Measurements from ENCODE around the gene SOX1.

DNA sequence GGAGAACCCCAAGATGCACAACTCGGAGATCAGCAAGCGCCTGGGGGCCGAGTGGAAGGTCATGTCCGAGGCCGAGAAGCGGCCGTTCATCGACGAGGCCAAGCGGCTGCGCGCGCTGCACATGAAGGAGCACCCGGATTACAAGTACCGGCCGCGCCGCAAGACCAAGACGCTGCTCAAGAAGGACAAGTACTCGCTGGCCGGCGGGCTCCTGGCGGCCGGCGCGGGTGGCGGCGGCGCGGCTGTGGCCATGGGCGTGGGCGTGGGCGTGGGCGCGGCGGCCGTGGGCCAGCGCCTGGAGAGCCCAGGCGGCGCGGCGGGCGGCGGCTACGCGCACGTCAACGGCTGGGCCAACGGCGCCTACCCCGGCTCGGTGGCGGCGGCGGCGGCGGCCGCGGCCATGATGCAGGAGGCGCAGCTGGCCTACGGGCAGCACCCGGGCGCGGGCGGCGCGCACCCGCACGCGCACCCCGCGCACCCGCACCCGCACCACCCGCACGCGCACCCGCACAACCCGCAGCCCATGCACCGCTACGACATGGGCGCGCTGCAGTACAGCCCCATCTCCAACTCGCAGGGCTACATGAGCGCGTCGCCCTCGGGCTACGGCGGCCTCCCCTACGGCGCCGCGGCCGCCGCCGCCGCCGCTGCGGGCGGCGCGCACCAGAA is 1.1 kb downstream of the SOX1 start:
- no peak for TF ChIP-seq POLR2AphosphoS5 (IDR thresholded peaks at IDR 0.05)
- TF ChIP-seq, protein P1, sequence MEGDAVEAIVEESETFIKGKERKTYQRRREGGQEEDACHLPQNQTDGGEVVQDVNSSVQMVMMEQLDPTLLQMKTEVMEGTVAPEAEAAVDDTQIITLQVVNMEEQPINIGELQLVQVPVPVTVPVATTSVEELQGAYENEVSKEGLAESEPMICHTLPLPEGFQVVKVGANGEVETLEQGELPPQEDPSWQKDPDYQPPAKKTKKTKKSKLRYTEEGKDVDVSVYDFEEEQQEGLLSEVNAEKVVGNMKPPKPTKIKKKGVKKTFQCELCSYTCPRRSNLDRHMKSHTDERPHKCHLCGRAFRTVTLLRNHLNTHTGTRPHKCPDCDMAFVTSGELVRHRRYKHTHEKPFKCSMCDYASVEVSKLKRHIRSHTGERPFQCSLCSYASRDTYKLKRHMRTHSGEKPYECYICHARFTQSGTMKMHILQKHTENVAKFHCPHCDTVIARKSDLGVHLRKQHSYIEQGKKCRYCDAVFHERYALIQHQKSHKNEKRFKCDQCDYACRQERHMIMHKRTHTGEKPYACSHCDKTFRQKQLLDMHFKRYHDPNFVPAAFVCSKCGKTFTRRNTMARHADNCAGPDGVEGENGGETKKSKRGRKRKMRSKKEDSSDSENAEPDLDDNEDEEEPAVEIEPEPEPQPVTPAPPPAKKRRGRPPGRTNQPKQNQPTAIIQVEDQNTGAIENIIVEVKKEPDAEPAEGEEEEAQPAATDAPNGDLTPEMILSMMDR (IDR thresholded peaks at IDR 0.05; ENCODE audit: poor library complexity, severe bottlenecking) = no peak
- TF ChIP-seq, protein P2, sequence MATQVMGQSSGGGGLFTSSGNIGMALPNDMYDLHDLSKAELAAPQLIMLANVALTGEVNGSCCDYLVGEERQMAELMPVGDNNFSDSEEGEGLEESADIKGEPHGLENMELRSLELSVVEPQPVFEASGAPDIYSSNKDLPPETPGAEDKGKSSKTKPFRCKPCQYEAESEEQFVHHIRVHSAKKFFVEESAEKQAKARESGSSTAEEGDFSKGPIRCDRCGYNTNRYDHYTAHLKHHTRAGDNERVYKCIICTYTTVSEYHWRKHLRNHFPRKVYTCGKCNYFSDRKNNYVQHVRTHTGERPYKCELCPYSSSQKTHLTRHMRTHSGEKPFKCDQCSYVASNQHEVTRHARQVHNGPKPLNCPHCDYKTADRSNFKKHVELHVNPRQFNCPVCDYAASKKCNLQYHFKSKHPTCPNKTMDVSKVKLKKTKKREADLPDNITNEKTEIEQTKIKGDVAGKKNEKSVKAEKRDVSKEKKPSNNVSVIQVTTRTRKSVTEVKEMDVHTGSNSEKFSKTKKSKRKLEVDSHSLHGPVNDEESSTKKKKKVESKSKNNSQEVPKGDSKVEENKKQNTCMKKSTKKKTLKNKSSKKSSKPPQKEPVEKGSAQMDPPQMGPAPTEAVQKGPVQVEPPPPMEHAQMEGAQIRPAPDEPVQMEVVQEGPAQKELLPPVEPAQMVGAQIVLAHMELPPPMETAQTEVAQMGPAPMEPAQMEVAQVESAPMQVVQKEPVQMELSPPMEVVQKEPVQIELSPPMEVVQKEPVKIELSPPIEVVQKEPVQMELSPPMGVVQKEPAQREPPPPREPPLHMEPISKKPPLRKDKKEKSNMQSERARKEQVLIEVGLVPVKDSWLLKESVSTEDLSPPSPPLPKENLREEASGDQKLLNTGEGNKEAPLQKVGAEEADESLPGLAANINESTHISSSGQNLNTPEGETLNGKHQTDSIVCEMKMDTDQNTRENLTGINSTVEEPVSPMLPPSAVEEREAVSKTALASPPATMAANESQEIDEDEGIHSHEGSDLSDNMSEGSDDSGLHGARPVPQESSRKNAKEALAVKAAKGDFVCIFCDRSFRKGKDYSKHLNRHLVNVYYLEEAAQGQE (IDR thresholded peaks at IDR 0.05; ENCODE audit: borderline replicate concordance) = no peak
- TF ChIP-seq EP300 (conservative IDR thresholded peaks at IDR 0.05; ENCODE audit: poor library complexity, severe bottlenecking) = no peak
- no peak for TF ChIP-seq EZH2 (IDR thresholded peaks at IDR 0.05; ENCODE audit: borderline replicate concordance, insufficient read depth, low read length, poor library complexity, severe bottlenecking)
